DMS153 (cell line): ENCODE results near the gene ACSM3.
A peak's percentile ranks its signal among the peaks of the same experiment; 100 is the strongest.
"Not testable (repeated sequence)": the region's sequence is repeated elsewhere in the genome, so short reads cannot be mapped to it uniquely, and the experiment has no call there.

Experiments
- DNase-seq: peaks from one replicate; lab custom pipeline; 2025; lab: John Stamatoyannopoulos, UW

The ACSM3 gene

DNA sequence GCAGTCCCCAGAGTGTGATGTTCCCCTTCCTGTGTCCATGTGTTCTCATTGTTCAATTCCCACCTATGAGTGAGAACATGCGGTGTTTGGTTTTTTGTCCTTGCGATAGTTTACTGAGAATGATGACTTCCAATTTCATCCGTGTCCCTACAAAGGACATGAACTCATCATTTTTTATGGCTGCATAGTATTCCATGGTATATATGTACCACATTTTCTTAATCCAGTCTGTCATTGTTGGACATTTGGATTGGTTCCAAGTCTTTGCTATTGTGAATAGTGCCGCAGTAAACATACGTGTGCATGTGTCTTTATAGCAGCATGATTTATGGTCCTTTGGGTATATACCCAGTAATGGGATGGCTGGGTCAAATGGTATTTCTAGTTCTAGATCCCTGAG is 8.0 kb upstream of the ACSM3 start:
- DNase-seq: not testable (repeated sequence)

DNA sequence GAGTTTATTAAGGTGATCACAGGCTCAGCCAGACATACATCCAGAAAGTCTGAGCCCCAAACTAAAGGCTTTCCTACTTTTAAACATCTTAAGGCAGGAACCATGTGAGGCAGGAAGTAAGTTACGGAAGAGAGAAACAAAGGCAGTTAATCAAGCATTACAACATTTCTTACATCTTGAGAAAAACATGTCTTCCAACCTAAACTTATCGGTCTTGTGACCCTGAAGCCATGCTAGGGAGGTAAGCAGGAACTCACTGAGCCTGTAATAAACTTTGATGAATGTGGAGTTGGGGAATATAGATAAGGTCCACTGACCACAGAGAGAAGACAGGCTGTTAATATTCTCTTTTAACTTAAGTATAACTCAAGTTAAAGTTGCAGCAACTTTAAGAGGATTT is 3.5 kb upstream of the ACSM3 start:
- no peak for DNase-seq

DNA sequence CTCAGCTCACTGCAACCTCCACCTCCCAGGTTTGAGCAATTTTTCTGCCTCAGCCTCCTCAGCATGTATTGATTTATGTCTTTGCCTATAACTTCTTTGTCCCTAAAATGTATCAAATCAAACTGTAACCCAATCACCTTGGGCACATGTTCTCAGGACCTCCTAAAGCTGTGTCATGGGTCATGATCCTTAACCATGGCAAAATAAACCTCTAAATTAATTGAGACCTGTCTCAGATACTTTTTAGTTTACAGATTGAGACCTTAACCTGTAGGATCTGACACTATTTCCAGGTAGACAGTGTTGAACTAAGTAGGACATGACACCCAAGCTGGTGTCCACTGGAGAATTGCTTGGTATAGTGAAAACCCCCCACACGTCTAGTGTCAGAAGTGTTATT is 2.6 kb upstream of the ACSM3 start:
- DNase-seq: no peak

DNA sequence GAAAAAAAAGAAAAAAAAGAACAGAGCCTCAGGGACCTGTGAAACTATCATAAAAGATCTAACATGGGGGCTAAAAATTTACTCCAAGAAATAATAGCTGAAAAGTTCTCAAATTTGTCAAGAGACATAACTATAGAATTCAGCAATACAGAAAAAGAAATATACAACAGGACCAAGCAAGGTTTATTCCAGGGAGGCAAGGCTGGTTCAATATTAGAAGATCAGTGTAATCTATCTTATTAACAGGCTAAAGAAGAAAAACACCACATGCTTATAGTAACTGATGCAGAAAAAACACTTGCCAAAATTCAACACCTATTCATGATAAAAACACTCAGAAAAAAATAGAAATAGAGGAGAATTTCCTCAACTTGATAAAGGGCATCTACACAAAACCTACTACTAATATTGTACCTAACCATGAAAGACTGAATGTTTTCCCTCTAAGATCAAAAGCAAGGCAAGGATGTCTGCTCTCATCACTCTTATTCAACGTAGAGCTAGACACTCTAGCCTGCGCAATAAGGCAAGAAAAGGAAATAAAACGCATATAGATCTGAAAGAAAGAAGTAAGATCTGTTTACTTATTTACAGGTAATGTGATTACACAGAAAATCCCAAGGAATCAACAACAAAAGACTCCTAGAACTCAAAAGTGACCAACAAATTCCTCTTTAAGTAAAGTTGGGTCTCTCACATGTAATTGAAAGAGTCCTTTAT is 1.2 kb upstream of the ACSM3 start:
- DNase-seq: no peak

DNA sequence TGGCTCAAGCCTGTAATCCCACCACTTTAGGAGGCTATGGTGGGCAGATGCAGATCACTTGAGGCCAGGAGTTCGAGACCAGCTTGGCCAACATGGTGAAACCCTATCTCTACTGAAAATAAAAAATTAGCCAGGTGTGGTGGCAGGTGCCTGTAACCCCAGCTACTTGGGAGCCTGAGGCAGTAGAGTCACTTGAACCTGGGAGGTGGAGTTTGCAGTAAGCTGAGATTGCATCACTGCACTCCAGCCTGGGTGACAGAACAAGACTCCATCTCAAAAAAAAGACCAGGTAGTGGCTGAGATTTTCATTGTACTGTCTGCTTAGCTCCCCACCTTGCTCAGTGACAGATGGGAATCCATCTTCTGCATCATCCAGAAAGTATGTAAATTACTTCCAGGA is 634 bp downstream of the ACSM3 start:
- DNase-seq: not testable (repeated sequence)

DNA sequence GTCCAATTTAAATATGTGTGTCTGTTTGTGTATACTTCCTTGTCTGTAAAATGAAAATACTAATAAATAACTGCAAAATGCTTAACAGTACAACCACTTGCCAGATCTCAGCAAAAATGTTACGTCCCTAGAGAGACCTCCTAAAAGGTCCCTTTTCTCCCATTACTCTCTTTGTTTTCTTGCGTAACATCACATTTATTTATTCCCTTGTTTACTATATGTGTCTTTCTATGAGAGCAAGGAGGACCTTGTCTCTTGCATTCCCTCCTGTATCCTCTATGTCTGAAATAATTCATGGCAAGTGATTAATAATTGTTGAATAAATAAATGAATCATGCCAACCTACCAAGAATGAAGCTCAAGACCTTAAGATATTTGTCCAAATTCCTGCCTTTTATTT is 1.9 kb downstream of the ACSM3 start:
- DNase-seq: no peak

DNA sequence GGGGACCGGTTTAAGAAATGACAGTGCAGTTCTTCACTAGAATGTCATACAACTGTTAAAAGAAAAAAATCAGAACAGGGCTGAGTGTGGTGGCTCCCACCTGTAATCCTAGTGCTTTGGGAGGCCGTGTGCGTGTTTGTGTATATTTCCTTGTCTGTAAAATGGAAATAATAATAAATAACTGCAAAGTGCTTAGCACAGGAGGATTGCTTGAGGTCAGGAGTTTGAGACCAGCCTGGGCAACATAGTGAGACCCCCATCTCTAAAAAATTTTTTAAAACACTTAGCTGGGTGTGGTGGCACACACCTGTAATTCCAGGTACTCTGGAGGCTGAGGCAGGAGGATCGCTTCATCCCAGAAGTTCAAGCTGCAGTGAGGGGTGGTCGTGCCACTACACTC is 2.5 kb downstream of the ACSM3 start:
- no peak for DNase-seq

DNA sequence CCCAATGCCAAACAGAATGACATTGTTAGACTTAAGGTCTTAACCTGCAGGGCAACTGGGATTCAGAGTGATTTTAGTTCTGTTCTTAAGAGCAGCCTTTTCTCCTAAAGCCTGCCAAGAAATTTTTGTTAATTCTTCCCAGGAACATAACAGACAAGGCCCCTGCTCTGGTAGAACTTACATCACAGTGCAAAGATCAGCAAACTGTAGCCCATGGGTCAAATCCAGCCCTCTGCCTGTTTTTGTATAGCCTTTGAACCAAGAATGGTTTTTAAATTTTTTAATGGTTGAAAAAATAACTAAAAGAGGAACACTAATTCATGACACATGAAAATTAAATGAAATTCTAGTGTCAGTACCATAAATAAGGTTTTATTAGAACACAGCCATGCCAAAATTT is 3.8 kb downstream of the ACSM3 start:
- no peak for DNase-seq

DNA sequence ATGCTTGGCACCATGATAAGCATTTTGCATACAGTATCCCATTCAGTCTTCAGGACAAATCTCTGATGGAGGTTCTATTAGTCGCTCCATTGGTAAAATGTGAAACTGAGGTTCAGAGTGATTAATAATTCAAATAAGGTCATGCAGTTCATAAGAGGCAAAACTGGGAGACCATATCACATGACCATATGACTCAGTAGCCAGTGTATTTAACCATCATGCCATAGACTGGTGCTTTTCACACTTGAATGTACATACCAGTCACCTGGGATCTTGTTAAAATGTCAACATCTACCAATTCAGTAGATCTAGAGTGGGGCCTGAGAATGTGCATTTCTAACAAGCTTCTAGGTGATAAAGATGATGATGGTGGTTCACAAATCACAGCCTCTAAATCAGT is 4.3 kb downstream of the ACSM3 start:
- no peak for DNase-seq

DNA sequence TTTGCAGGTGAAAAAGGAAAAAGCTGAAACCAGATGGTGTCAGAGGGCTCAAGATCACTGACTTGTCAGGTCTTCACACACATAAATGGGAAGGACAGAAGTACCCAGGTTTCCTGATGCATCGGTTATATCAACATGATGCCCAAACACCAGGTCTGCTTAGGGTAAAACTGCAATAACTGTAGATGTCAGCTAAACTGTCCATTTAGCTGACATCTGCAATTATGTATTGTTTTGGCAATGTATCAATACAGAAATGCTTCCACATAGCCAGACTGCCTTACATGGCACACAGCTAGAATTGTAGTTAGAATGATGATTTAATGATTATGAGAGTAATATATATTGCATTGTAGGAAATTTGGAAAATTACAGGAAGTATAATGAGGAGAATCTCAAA is 5.0 kb downstream of the ACSM3 start:
- DNase-seq: no peak

DNA sequence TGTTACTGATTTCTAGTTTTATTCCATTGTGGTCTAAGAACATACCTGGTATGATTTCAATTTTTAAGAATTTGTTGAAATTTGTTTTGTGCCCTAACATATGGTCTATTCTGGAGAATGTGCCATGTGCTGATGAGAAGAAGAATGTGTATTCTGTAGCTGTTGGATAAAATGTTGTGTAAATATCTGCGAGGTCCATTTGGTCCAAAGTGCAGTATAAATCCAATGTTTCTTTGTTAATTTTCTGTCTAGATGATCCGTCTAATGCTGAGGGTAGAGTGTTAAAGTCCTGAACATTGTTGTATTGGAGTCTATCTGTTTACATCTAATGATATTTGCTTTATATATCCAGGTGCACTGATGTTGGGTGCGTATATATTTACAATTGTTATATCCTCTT is 9.9 kb downstream of the ACSM3 start:
- DNase-seq: no peak

DNA sequence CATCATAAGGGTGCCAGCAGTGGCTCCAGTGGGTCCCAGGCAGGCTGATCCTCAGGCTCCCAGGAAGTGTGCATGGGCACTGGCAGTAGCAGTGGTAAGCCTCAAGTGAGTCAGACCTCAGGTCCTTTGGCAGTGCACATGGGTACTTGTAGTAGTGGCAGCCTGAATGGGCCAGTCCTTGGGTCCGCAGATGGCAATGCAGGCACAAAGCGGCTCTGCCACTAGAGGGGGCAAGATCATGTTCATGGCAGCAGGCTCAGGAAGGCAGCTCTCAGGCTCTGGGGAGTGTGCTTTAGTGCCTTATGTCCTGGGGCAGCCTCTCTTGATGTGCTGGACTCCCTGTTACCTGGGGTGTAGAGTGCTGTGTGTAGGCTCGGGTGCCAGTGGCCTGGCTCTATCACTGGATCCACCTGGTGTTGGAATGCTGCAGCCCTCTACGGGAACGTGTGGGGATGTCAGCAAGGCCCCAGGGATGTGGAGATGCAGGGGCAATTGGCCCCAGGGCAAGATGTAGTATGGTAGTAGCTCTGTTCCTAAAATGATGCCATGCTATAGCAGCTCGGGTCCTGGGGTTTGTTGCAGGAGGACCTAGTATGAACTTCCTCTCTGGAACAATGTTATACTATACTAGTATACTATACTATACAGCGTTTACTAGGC is 11.0 kb downstream of the ACSM3 start:
- DNase-seq: peak; percentile 34

DNA sequence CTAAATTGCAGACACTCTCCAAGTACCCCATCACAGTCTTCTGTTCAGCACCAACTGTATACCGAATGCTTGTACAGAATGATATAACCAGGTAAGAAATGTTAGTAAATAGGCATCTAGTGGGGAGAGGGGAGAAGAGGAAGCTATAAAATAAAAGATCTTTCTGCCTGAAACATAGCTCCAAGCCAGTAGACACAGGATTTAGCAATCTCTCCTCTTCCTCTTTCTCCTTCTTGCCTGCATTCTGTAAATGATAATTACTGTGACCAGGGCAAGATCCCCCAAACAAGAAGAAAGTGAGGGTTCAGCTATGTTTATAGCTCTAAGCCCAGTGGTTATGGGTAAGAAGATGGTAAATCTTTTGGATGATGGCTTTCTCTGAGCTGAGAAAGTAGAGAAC is 17.9 kb downstream of the ACSM3 start:
- DNase-seq: no peak

DNA sequence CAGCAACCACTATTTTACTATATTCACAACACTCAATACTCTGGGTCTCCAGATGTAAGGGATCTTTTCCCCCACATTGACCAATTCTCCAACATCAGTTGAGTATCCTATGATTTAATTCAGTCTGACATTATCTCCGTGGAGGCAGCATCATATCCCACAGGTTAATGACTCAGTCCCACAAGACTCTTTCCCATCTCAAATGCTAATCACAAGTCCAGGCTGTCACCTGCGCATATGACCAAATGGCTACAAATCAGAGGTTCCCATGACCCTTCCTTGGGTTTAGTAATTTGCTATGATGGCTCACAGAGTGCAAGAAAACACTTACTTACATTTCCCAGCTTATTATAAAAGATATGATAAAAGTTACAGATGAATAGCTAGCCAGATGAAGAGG is 18.7 kb downstream of the ACSM3 start:
- DNase-seq: no peak

DNA sequence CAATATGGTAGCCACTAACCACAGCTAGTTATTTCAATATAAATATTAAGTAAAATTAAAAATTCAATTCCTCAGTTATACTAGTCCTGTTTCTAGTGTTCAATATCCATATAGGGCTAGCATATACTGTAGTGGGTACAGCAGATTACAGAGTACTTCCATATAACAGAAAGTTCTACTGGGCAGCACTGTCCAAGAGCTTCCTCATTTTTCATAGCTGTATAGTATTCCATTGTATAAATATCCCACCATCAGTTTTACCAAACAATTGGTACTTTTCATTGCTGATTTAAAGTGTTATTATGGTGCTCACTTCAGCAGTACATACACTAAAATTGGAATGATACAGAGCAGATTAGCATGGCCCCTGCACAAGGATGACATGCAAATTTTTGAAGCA is 20.4 kb downstream of the ACSM3 start:
- no peak for DNase-seq

DNA sequence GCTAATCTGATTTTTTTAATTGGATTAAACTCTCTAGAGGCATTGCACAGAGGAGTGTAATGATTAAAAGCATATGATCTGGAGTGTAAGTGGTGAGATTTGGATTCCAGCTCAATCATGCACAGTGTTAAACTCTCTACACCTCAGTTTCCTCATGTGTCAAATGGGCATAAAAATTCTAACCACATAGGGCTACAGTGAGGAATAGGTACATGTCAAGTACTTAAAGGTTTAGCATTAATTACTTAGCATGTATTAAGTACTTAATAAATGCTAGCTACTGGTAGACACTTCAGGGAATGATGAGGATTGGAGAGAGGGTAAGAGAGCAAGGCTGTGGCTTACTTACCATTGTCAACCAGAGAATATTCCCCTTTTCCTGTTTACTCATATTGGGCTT is 25.3 kb downstream of the ACSM3 start:
- no peak for DNase-seq

DNA sequence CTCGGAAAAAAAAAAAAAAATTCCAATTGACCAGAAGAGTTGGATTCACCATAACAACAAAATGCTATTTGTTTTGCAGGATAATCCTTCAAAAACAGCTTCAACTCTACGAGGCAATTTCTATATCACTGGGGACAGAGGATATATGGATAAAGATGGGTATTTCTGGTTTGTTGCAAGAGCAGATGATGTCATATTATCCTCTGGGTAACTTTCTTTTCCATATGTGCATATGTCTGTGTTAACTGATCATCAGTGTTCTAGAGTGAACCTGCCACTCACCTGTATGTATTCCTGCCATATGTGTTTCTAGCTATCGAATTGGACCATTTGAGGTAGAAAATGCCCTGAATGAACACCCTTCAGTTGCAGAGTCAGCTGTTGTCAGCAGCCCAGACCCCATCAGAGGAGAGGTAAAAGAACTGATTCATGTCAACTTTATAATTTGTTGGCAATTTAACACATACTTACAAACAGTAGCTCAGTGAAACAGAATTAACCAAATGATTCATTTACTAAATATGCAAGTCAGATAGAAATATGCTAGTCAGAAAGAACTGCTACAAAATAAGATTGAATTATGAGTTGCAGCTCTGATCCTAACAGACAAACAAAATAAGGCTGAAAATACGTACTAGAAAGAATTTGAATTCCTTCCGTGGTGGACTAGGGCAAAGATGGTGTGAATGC is 28.3 kb downstream of the ACSM3 start:
- no peak for DNase-seq

DNA sequence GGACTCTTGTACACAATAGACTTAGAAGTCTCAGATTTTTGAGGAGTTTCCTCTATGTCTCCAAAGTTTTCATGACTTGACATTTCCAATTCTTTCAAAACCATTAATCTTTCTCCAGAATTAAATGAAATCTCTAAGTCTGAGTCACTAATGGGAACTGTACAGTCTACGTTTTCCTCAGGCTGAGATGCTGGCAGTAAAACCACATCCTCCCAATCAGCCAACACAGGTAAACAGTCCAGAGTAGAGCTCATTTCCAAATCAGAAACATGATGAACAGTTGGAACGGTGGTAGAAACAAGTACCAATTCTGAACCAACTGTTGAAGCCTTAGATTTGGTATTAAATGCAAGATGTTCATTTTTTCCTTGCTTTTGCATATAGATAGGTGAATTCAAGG is 34.5 kb downstream of the ACSM3 start:
- no peak for DNase-seq

DNA sequence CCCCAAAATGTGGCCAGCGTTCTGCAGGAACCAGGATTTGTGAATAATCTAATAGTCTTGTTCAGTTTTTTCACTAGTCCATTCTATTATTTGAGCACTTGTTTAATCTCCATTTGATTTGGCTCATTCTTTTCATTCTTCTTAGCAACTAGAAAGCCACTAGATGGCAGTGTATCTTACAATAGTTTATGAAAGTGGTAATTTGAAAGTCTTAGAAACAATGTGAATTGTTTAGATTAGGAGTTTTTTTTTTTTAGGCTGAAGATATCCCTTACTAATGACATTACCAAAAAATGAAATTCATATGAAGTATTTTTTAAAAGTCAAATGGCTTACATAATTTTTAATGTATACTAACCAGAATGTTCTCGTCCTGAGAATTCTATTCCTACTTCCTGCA is 35.8 kb downstream of the ACSM3 start:
- DNase-seq: no peak

DNA sequence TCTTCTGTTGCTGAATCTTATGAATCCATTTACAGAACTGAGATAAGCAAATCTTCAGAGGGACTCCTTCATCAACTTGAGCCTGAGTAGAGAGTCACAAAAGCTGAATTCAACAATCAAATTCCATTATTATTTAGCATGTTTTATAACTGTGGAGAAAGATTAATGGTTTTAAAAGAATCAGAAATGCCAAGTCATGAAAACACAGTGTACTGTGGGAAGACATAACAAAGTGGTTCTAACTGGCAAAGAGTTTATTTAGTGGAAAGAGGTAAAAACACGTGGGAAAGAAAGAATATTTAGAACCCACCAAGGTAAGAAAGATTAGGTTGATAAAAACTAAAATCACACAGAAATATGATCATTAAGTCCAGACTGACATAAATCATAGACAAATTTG is 37.5 kb downstream of the ACSM3 start:
- no peak for DNase-seq

DNA sequence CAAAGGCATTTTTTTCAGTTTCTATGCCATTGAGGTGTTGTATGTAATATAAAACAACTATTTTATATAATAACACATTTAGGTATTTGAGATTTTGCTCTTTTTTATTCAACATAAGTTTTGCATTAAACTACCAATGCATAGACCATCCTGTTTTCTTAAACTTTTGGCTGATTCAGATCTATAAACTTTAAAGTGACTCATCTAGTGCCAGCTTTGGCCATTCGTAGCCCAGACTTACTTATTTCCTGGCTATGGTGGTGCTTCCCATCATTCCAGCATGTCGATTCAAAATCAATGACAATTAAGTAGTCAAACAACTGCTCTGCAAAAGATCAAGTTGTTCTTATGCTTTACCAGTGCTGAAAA is 39.4 kb downstream of the ACSM3 start:
- DNase-seq: no peak

DNA sequence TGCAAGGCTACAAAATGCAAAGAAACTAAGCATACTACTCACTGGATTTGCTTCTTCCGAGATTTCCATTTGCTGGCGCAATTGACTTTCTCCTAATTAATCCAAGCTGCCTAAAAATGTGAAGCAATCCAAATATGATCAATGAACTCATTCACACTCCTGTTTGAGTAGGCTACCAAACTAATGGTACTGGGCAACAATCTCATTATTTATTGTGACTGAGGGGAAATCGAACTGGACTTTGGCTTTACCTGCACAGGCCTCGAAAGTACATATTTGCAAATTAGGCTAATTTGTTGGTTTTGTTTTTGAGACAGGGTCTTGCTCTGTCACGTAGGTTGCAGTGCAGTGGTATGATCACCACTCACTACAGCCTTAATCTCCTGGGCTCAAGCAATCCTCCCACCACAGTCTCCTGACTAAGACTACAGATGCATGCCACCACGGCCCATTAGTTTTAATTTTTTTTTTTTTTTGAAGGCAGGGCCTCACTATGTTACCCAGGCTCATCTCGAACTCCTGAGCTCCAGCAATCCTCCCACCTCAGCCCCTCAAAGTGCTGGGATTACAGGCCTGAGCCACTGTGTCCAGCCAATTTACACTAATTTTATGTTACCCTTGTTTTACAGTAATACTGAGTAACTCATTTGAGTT is 39.9 kb downstream of the ACSM3 start:
- DNase-seq: no peak

DNA sequence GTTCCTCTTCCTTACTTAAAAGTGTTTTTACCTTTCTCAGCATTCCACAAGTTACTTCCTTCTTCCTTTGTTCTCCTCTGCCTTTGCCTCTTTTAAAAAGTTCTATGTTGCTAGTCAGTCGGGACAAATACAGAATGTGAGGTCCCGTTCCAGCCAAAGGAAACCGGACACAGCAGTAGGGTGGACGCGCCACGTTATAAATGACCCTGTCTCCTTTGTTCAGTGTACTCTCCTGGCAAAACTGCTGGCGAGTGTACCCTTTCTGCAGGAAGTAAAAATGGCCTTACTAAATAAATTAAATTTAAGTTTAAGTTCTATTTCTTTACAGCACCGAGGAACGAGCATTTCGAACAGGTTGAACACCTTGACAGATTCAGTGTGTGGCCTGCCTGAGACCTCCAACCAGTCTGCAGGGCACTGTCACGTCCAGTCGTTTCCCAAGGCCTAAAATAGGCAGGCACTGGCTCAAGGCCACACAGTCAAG is 41.9 kb downstream of the ACSM3 start:
- not testable (repeated sequence) for DNase-seq
